CD4-positive, alpha-beta T cell (primary cell): ENCODE data around the gene CYSRT1. TPM values are rescaled to one million over a fixed set of nuclear protein-coding genes. Genes with fewer than 3 reads are reported as not detected.

ENCODE experiments used
- ATAC-seq: fragments of 200-7000 bp; cut with Tn5 transposase; one replicate; pipeline ENCODE4 v1.10.0; 2022; ENCODE audit warnings: mild to moderate bottlenecking; ENCODE audit not compliant: poor library complexity
- CTCF ChIA-PET: fragments of 350-600 bp; sonication (Branson Sonifier 250); formaldehyde crosslinking; loops from one replicate; lab custom pipeline; 2021; ENCODE audit warnings: antibody characterized with exemption, inconsistent platforms; lab: Charles Lee
- POLR2A ChIA-PET: fragments of 350-600 bp; sonication (Branson Sonifier 250); formaldehyde crosslinking; loops from one replicate; lab custom pipeline; 2021; ENCODE audit warnings: antibody characterized with exemption, inconsistent platforms; lab: Charles Lee
- DNase-seq, 14 experiments: peaks; one replicate each; pipeline ENCODE4 v3.0.0-alpha.2; 2013 to 2020; ENCODE audit warnings: mixed read lengths in 2 of 14
- H3K27ac ChIP-seq, 2 donors: one replicate each; pipeline versions ENCODE4 v1.5.1 to v1.7.0; 2013; ENCODE audit warnings: low read length in 2 of 2, low read depth in 1 of 2, mild to moderate bottlenecking in 1 of 2
- H3K27me3 ChIP-seq, 2 experiments: 1 replicate in 1 of 2; 2 replicates in 1 of 2; pipeline versions ENCODE4 v1.6.1 to v1.7.0; 2013; ENCODE audit warnings: low read length in 2 of 2, control low read depth in 1 of 2, mild to moderate bottlenecking in 1 of 2, moderate library complexity in 1 of 2; ENCODE audit not compliant: insufficient read depth in 2 of 2, control insufficient read depth in 1 of 2
- H3K36me3 ChIP-seq: one replicate; pipeline ENCODE4 v1.6.1; 2013; ENCODE audit warnings: low read length, control low read depth; ENCODE audit not compliant: insufficient read depth
- H3K4me1 ChIP-seq: one replicate; pipeline ENCODE4 v1.6.1; 2013; ENCODE audit warnings: low read length, control low read depth; ENCODE audit not compliant: insufficient read depth
- H3K4me3 ChIP-seq: one replicate; pipeline ENCODE4 v1.5.1; 2013; ENCODE audit warnings: mild to moderate bottlenecking, low read length, moderate library complexity
- H3K9me3 ChIP-seq, 2 experiments: 1 replicate in 1 of 2; 2 replicates in 1 of 2; pipeline versions ENCODE4 v1.6.1 to v1.7.0; 2013; ENCODE audit warnings: low read length in 2 of 2, mild to moderate bottlenecking in 2 of 2, control low read depth in 1 of 2, moderate library complexity in 1 of 2; ENCODE audit not compliant: control insufficient read depth in 1 of 2, insufficient read depth in 1 of 2
- H3K27ac Mint-ChIP-seq: one replicate; pipeline ENCODE4 v1.8.0; 2020; ENCODE audit warnings: mixed read lengths
- H3K27me3 Mint-ChIP-seq: one replicate; pipeline ENCODE4 v1.8.0; 2021; ENCODE audit warnings: mixed read lengths
- H3K36me3 Mint-ChIP-seq: one replicate; pipeline ENCODE4 v1.8.0; 2021; ENCODE audit warnings: low read depth, mixed read lengths
- H3K4me1 Mint-ChIP-seq: one replicate; pipeline ENCODE4 v1.8.0; 2021; ENCODE audit warnings: low read depth, mixed read lengths
- H3K4me3 Mint-ChIP-seq: one replicate; pipeline ENCODE4 v1.8.0; 2020; ENCODE audit warnings: mild to moderate bottlenecking, mixed read lengths
- H3K9me3 Mint-ChIP-seq: one replicate; pipeline ENCODE4 v1.8.0; 2020; ENCODE audit warnings: mixed read lengths
- intact Hi-C, 2 experiments: fragments of 100-400 bp; cut with DNase I in 1 of 2; cut with micrococcal nuclease in 1 of 2; formaldehyde crosslinking; loops; one replicate each; pipeline versions ENCODE4 v1.15.1 to v1.9.0; 2023 to 2025; cut with DNase I, micrococcal nuclease
- total RNA-seq, 174 experiments: library from RNA in 2 of 174; stranded (reverse) in 2 of 174; gene quantifications; one replicate each; pipeline ENCODE4 v1.2.3 and lab custom pipeline; 2021 to 2026
- TF ChIP-seq, protein P1 (sequence below): fragments of 200-600 bp; IDR thresholded peaks from one replicate; pipeline ENCODE4 v1.8.0; 2022; ENCODE audit warnings: antibody characterized with exemption, mild to moderate bottlenecking

Gene CYSRT1
- total RNA-seq, 2 experiments from 2014 or later = 0.33 to 0.42 TPM

DNA sequence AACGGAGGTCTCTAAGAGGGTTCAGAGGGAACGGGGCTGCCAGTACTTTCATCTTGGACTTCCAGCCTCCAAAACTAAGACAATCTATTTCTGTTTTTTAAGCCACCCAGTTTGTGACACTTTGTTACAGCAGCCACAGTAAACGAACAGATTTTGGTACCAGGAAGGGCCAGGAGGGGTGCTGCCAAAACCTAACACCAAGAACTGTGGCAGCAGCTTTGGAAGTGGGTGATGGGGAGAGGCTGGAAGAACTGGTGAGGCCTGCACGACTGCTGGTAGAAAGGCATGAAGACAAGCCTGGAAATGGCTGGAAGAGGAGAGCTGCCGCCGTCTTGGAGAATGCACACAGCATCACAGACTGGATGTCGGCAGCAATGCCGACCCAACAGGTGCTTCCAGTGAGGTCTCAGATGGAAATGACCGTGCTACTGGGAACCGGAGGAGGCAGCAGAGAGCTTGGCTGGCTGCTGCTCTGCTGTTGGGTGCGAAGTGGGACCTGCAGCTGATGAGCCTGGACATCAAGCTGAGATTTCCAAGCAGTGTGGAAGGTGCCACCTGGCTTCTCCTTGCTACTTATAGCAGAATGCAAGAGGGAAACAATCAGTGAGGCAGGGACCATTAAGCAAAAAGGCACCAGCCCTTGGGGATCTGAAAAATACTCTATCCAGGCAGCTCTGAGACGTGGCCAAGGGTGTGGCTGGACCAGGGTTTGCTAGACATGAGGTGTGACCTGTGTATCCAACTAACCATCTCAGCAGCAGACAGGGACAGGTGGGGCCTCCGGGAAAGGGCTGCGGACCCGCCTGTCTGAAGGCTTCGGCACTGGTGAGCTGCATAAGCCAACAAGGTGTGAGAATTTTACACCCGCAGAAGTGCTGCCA, 48.4 kb upstream of the CYSRT1 start:
- Mint-ChIP-seq H3K27ac (no peak overlapping the region), H3K36me3 (peaks cover 25% of the 10 kb centered on the region), H3K4me1 (peaks cover 4% of the 10 kb centered on the region), H3K27me3 (no peaks in the 10 kb centered on the region), H3K4me3 (no peak overlapping the region), H3K9me3 (no peaks in the 10 kb centered on the region)
- Histone ChIP-seq H3K27me3 (peaks cover 19 to 22% of the 10 kb centered on the region in 2 experiments), H3K4me3 (no peak overlapping the region), H3K9me3 (peaks cover 0 to 12% of the 10 kb centered on the region in 2 experiments), H3K4me1 (peaks cover 19% of the 10 kb centered on the region), H3K27ac (no peak overlapping the region), H3K36me3 (peaks cover 30% of the 10 kb centered on the region)
- intact Hi-C loops = loop anchor here in 1 of 2 experiments (10.0 kb wide), 1 partner anchor 52 kb away; no protein-coding TSS in a partner anchor
- POLR2A ChIA-PET = interaction anchor here (0.6 to 1.3 kb wide), 3 partner anchors 11 to 122 kb away, joined by 3 read pairs; partner anchors contain the start of gene MAN1B1
- CTCF ChIA-PET = interaction anchor here (0.6 to 1.5 kb wide), 5 partner anchors 24 to 60 kb away, joined by 3 read pairs; partner anchors contain the start of gene TPRN
- DNase-seq = peak in 5 of 14 experiments; percentile 20 to 61 (median 34)
- ATAC-seq = peak; percentile 62
- TF ChIP-seq, protein P1, sequence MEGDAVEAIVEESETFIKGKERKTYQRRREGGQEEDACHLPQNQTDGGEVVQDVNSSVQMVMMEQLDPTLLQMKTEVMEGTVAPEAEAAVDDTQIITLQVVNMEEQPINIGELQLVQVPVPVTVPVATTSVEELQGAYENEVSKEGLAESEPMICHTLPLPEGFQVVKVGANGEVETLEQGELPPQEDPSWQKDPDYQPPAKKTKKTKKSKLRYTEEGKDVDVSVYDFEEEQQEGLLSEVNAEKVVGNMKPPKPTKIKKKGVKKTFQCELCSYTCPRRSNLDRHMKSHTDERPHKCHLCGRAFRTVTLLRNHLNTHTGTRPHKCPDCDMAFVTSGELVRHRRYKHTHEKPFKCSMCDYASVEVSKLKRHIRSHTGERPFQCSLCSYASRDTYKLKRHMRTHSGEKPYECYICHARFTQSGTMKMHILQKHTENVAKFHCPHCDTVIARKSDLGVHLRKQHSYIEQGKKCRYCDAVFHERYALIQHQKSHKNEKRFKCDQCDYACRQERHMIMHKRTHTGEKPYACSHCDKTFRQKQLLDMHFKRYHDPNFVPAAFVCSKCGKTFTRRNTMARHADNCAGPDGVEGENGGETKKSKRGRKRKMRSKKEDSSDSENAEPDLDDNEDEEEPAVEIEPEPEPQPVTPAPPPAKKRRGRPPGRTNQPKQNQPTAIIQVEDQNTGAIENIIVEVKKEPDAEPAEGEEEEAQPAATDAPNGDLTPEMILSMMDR = no peak

DNA sequence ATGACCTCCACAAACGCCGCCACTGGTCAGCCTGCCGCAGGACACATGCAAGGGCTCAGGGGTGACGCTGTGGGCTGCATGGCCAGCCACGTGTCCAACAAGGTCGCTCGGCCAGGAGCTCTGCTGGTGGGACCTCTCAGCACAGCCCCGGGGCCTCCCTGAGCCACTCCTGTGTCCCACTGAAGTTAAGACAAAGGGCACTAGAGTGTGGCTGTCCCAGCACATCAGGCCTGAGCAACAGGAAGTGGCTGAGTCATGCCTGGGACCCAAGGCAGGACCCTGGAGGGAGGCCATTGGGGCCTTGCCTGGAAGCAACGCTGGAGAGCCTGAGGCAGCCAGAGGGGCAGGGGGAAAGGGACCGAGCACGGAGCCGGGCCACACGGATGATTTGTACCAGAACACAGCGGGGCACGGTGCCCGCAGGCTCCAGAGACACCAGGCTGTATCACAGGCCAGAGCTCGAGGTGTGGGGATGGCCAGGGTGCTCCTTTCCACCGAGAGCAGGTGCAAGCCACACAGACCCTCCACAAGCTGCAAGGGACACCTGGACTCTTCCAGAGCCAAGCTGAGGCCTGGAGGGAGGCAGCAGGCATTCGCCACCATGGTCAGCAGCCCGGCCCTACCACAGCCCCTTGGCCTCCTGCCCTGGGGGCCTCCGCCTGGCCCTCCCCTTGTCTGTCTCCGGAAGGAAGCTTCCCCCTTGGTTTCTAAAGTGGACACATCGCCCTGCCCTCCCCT, 46.6 kb upstream of the CYSRT1 start:
- H3K36me3 ChIP-seq = peaks cover 48% of the 10 kb centered on the region
- CTCF ChIA-PET = no interaction called here
- no peak overlapping the region for H3K4me3 ChIP-seq

More for the DNA sequence above, 46.6 kb upstream of the CYSRT1 start:
- TF ChIP-seq, protein P1 = no peak
- no peak overlapping the region for H3K27ac Mint-ChIP-seq
- no peaks in the 10 kb centered on the region for H3K27me3 Mint-ChIP-seq
- peak overlapping the region; percentile 30 for H3K4me3 Mint-ChIP-seq
- Histone ChIP-seq H3K9me3 (no peaks in the 10 kb centered on the region), H3K4me1 (peaks cover 19% of the 10 kb centered on the region), H3K27ac (no peak overlapping the region), H3K27me3 (peaks cover 5% of the 10 kb centered on the region in 2 experiments)
- intact Hi-C loops = loop anchor here in 1 of 2 experiments (10.0 kb wide), 1 partner anchor 54 kb away; no protein-coding TSS in a partner anchor
- H3K9me3 Mint-ChIP-seq = no peaks in the 10 kb centered on the region
- no peak for DNase-seq
- H3K36me3 Mint-ChIP-seq = peaks cover 42% of the 10 kb centered on the region
- POLR2A ChIA-PET = no interaction called here
- peaks cover 4% of the 10 kb centered on the region for H3K4me1 Mint-ChIP-seq
- ATAC-seq = no peak
